HL-60/S4 treated with phorbol 12-myristate 13-acetate at 8.2 ng/mL for 4 days and 3 days (cell line): ENCODE data around the gene TRANK1.
"Not testable (repeated sequence)": the region's sequence is repeated elsewhere in the genome, so short reads cannot be mapped to it uniquely, and the experiment has no call there.

Experiments used
- in situ Hi-C: fragments of 300-500 bp; cut with MboI; formaldehyde crosslinking; loops from 2 replicates; pipeline ENCODE4 v1.15.0; 2022; ENCODE audit warnings: low sequenced_read_pairs

TRANK1 gene

GRCh38 chr3:36957862-36958686, 13.2 kb upstream of the TRANK1 start:
- in situ Hi-C loops, result no loop called here

- in situ Hi-C loops, result no loop called here
Measured at GRCh38 chr3:36957063-36957462, 12.2 kb upstream of the TRANK1 start.

GRCh38 chr3:36956155-36956554, 11.3 kb upstream of the TRANK1 start:
- in situ Hi-C loops, result no loop called here

GRCh38 chr3:36954452-36955134, 9.7 kb upstream of the TRANK1 start:
- in situ Hi-C loops, result no loop called here

GRCh38 chr3:36947814-36948213, 3.0 kb upstream of the TRANK1 start:
- in situ Hi-C loops, result not testable (repeated sequence)

GRCh38 chr3:36945333-36945980, 603 bp upstream of the TRANK1 start:
- in situ Hi-C loops, result no loop called here

GRCh38 chr3:36944012-36944640, 728 bp downstream of the TRANK1 start:
- in situ Hi-C loops, result no loop called here

- in situ Hi-C loops, result no loop called here
Measured at GRCh38 chr3:36943601-36944000, 1.3 kb downstream of the TRANK1 start.

GRCh38 chr3:36942638-36943248, 2.1 kb downstream of the TRANK1 start:
- in situ Hi-C loops, result no loop called here

- in situ Hi-C loops, result no loop called here
Measured at GRCh38 chr3:36941658-36942057, 3.2 kb downstream of the TRANK1 start.

GRCh38 chr3:36941162-36941561, 3.7 kb downstream of the TRANK1 start:
- in situ Hi-C loops, result no loop called here

GRCh38 chr3:36937492-36937891, 7.4 kb downstream of the TRANK1 start:
- in situ Hi-C loops, result no loop called here

- in situ Hi-C loops, result no loop called here
Measured at GRCh38 chr3:36933540-36934296, 11.1 kb downstream of the TRANK1 start.

GRCh38 chr3:36931424-36931823, 13.4 kb downstream of the TRANK1 start:
- in situ Hi-C loops, result not testable (repeated sequence)

- in situ Hi-C loops, result no loop called here
Measured at GRCh38 chr3:36928220-36928619, 16.6 kb downstream of the TRANK1 start.

- in situ Hi-C loops, result no loop called here
Measured at GRCh38 chr3:36926292-36926897, 18.5 kb downstream of the TRANK1 start.

- in situ Hi-C loops, result no loop called here
Measured at GRCh38 chr3:36924744-36925521, 19.9 kb downstream of the TRANK1 start.

GRCh38 chr3:36923981-36924743, 20.7 kb downstream of the TRANK1 start:
- in situ Hi-C loops, result no loop called here
